Lower leg skin (tissue), 4 donors: ENCODE results near the gene PORCN. TPM values are rescaled to one million over a fixed set of nuclear protein-coding genes. Genes with fewer than 3 reads are reported as not detected.

ENCODE experiments used
- DNase-seq, 2 donors: peaks; one replicate each; pipeline ENCODE4 v3.0.0-alpha.2; 2019; ENCODE audit warnings: low spot score in 2 of 2
- H3K4me3 ChIP-seq: fragments of 200-600 bp; sonication (generic); 2 replicates; pipeline ENCODE4 v1.5.1; 2017; ENCODE audit warnings: mild to moderate bottlenecking, low read depth; ENCODE audit not compliant: poor library complexity, severe bottlenecking
- CTCF ChIP-seq, 3 donors: fragments of 450-650 bp; IDR thresholded peaks; one replicate each; pipeline ENCODE4 v1.5.1; 2016; ENCODE audit warnings: antibody characterized with exemption in 3 of 3, mild to moderate bottlenecking in 3 of 3, moderate library complexity in 2 of 3
- POLR2A ChIP-seq, 2 donors: fragments of 450-650 bp; IDR thresholded peaks; one replicate each; pipeline ENCODE4 v1.6.1; 2016 to 2017; ENCODE audit warnings: antibody characterized with exemption in 2 of 2, mild to moderate bottlenecking in 1 of 2, moderate library complexity in 1 of 2
- WGBS, 2 donors: methylation state at CpG; one replicate each; pipeline ENCODE4 v1.1.5; 2018; 5-methylcytosine and 5-hydroxymethylcytosine counted together
- intact Hi-C: fragments of 100-400 bp; cut with DNase I; formaldehyde crosslinking; loops from one replicate; pipeline ENCODE4 v1.15.0; 2023; ENCODE audit warnings: low total_unique reads
- total RNA-seq, 4 donors: library from RNA; depleted of rRNA; stranded (reverse); fragments of >200 nt; gene quantifications; one replicate each; pipeline ENCODE4 v1.1.0, GENCODE V29; 2016

The PORCN gene
- total RNA-seq, 4 donors from 2014 or later = 18.6 to 32.0 (median 23.2) TPM

GRCh38 chrX:48496660-48497059, 12.1 kb upstream of the PORCN start:
- H3K4me3 ChIP-seq = no peak overlapping the region
- no peak for DNase-seq
- intact Hi-C loops = no loop called here
- WGBS, 2 donors = 66 to 78% methylated on average over 4 of the region's 4 CpGs
- TF ChIP-seq CTCF (IDR thresholded peaks at IDR 0.05) (no peak), POLR2A (IDR thresholded peaks at IDR 0.05) (no peak)

GRCh38 chrX:48497871-48498270, 10.9 kb upstream of the PORCN start:
- intact Hi-C loops = no loop called here
- no peak for DNase-seq
- TF ChIP-seq CTCF (IDR thresholded peaks at IDR 0.05) (no peak), POLR2A (IDR thresholded peaks at IDR 0.05) (no peak)
- H3K4me3 ChIP-seq = no peak overlapping the region
- WGBS, 2 donors = 72 to 73% methylated on average over 5 of the region's 5 CpGs

GRCh38 chrX:48498374-48498809, 10.4 kb upstream of the PORCN start:
- DNase-seq = no peak
- intact Hi-C loops = no loop called here
- TF ChIP-seq POLR2A (IDR thresholded peaks at IDR 0.05) = no peak
- TF ChIP-seq CTCF (IDR thresholded peaks at IDR 0.05) = no peak
- 58 to 73% methylated on average over 6 of the region's 6 CpGs for WGBS, 2 donors
- no peak overlapping the region for H3K4me3 ChIP-seq

- TF ChIP-seq POLR2A (IDR thresholded peaks at IDR 0.05) = no peak
- TF ChIP-seq CTCF (IDR thresholded peaks at IDR 0.05) = no peak
- 78 to 79% methylated on average over 7 of the region's 7 CpGs for WGBS, 2 donors
- DNase-seq = no peak
These were observed 4.5 kb upstream of the PORCN start for GRCh38 chrX:48504261-48504660.

GRCh38 chrX:48505481-48505880, 3.3 kb upstream of the PORCN start:
- intact Hi-C loops = no loop called here
- DNase-seq = no peak
- no peak for TF ChIP-seq POLR2A (IDR thresholded peaks at IDR 0.05)
- no peak for TF ChIP-seq CTCF (IDR thresholded peaks at IDR 0.05)
- H3K4me3 ChIP-seq = no peak overlapping the region
- WGBS, 2 donors = 83 to 91% methylated on average over 5 of the region's 5 CpGs

More at GRCh38 chrX:48504261-48504660, 4.5 kb upstream of the PORCN start:
- intact Hi-C loops = no loop called here
- H3K4me3 ChIP-seq = no peak overlapping the region

- 73 to 84% methylated on average over 5 of the region's 5 CpGs for WGBS, 2 donors
- H3K4me3 ChIP-seq = no peak overlapping the region
- intact Hi-C loops = no loop called here
- no peak for DNase-seq
- TF ChIP-seq CTCF (IDR thresholded peaks at IDR 0.05) (no peak), POLR2A (IDR thresholded peaks at IDR 0.05) (no peak)
These were observed 1.5 kb upstream of the PORCN start for GRCh38 chrX:48507246-48507645.
